Gastroesophageal sphincter (tissue), 3 donors: Measurements from ENCODE around the gene LYPLAL1.

Experiments
- CTCF ChIP-seq, 4 experiments: fragments of 200-600 bp in 2 of 4; fragments of 450-650 bp in 2 of 4; sonication (generic) in 1 of 4; IDR thresholded peaks; one replicate each; pipeline ENCODE4 v1.5.1; 2017 to 2019; ENCODE audit warnings: antibody characterized with exemption in 4 of 4, mild to moderate bottlenecking in 2 of 4, moderate library complexity in 2 of 4
- EP300 ChIP-seq: sonication (generic); formaldehyde crosslinking; IDR thresholded peaks from one replicate; pipeline ENCODE4 v1.6.1; 2017; ENCODE audit warnings: antibody characterized with exemption, mild to moderate bottlenecking
- POLR2A ChIP-seq, 2 donors: fragments of 450-650 bp; IDR thresholded peaks; one replicate each; pipeline ENCODE4 v1.6.1; 2017; ENCODE audit warnings: antibody characterized with exemption in 2 of 2, mild to moderate bottlenecking in 2 of 2, moderate library complexity in 1 of 2
- POLR2AphosphoS5 ChIP-seq: sonication (generic); formaldehyde crosslinking; IDR thresholded peaks from one replicate; pipeline ENCODE4 v1.6.1; 2017; ENCODE audit warnings: antibody characterized with exemption

GRCh38 chr1:219189952-219190351 lies 16.3 kb downstream of the LYPLAL1 start:
- TF ChIP-seq POLR2AphosphoS5 = no peak
- no peak for TF ChIP-seq CTCF (IDR thresholded peaks at IDR 0.05)
- TF ChIP-seq POLR2A (IDR thresholded peaks at IDR 0.05) = no peak
- no peak for TF ChIP-seq EP300
